ENCODE measurements around the gene NBPF3. TPM values are rescaled to one million over a fixed set of nuclear protein-coding genes. Genes with fewer than 3 reads are reported as not detected.
A peak's percentile ranks its signal among the peaks of the same experiment; 100 is the strongest.

NBPF3 gene
- total RNA-seq (2021; ENCODE audit: unreplicated experiment) (17.3 TPM), Bru-seq, nascent RNA (percentile 58 among the genes with signal in this experiment), BruChase-seq, experiment 1, labeled RNA remaining after a 6-hour chase (percentile 62 among the genes with signal in this experiment), BruChase-seq, experiment 2, labeled RNA remaining after a 2-hour chase (percentile 70 among the genes with signal in this experiment)
- polyA plus RNA-seq (2012) = 9.1 and 11.7 TPM in 2 replicates
- long read RNA-seq, full-length matches to known transcripts = 6 of 33 reads
- long read RNA-seq, partial matches to known transcripts = 6 of 33 reads
- long read RNA-seq, other reads (novel, unspliced or antisense) = 21 of 33 reads

GRCh38 chr1:21439721-21440629 is at the start of gene NBPF3:
Gene NBPF3 (plus strand): TSS chr1:21440137. CDS start chr1:21445087, 4,950 bp downstream.
- POLR2A ChIA-PET = no interaction called here
- peak; percentile 74 for TF ChIP-seq TCF7L2 (IDR thresholded peaks at IDR 0.05; ENCODE audit: borderline replicate concordance, extremely low read depth, insufficient read depth, insufficient read length)
- no peak for TF ChIP-seq ZNF274 (IDR thresholded peaks at IDR 0.05; ENCODE audit: low read depth, low read length)
- no peak for TF ChIP-seq ELF1 (IDR thresholded peaks at IDR 0.05; ENCODE audit: borderline replicate concordance, low read depth)
- TF ChIP-seq POLR2A (IDR thresholded peaks at IDR 0.05; ENCODE audit: borderline replicate concordance, extremely low read depth, insufficient read depth, insufficient read length) = peak; percentile 76
- no peak for TF ChIP-seq ZBTB33 (IDR thresholded peaks at IDR 0.05; ENCODE audit: extremely low read depth, insufficient replicate concordance, low read length)
- no peak for TF ChIP-seq SIN3A (IDR thresholded peaks at IDR 0.05; ENCODE audit: low read depth)
- TF ChIP-seq EZH2phosphoT487 (IDR thresholded peaks at IDR 0.05; ENCODE audit: borderline replicate concordance) = no peak
- TF ChIP-seq MAX (IDR thresholded peaks at IDR 0.05) = peak; percentile 55; the same call in 1 of the 2 replicates
- TF ChIP-seq CBX3 (IDR thresholded peaks at IDR 0.05; ENCODE audit: low read depth) = no peak
- no peak for TF ChIP-seq JUND (IDR thresholded peaks at IDR 0.05)
- no peak for TF ChIP-seq REST (IDR thresholded peaks at IDR 0.05; ENCODE audit: low read depth)
- TF ChIP-seq ATF3 (IDR thresholded peaks at IDR 0.05) = no peak
- no peak for TF ChIP-seq EZH2 (IDR thresholded peaks at IDR 0.05)
- peak; percentile 92 for TF ChIP-seq POLR2AphosphoS5 (IDR thresholded peaks at IDR 0.05; ENCODE audit: low read depth, low read length)
- TF ChIP-seq RAD21 (IDR thresholded peaks at IDR 0.05; ENCODE audit: low read depth) = no peak
- no peak for TF ChIP-seq FOSL1 (IDR thresholded peaks at IDR 0.05; ENCODE audit: low read depth)
- no peak for TF ChIP-seq EGR1 (IDR thresholded peaks at IDR 0.05; ENCODE audit: low read depth)
- no peak for TF ChIP-seq SRF (IDR thresholded peaks at IDR 0.05; ENCODE audit: low read depth)
- TF ChIP-seq SP1 (IDR thresholded peaks at IDR 0.05; ENCODE audit: low read depth) = no peak
- TF ChIP-seq CEBPB (IDR thresholded peaks at IDR 0.05; ENCODE audit: low read depth) = no peak

More at GRCh38 chr1:21439721-21440629, at the start of gene NBPF3:
- Histone ChIP-seq H3K4me2 (ENCODE audit: low read length) (peak within 1 kb of the TSS; percentile 90), H3K4me3 (replicated peaks in 1 of 2; ENCODE audit: low read depth in 1 of 2, low read length in 2 of 2) (peak within 1 kb of the TSS; percentile 59 to 83), H3K9me2 (ENCODE audit: insufficient read depth) (no peaks in the 10 kb centered on the region), H3K27me3 (ENCODE audit: insufficient read depth, low read length) (no peaks in the 10 kb centered on the region), H4K20me1 (ENCODE audit: insufficient read depth) (no peaks in the 10 kb centered on the region), H3K4me1 (ENCODE audit: control insufficient read depth in 1 of 2, insufficient read depth in 2 of 2, low read length in 2 of 2) (peaks cover 7 to 16% of the 10 kb centered on the region in 2 experiments; a peak in 3 of 4 replicates), H3K27ac (ENCODE audit: low read depth, low read length) (peak within 1 kb of the TSS; percentile 69), H3K9me3 (ENCODE audit: control insufficient read depth in 1 of 2, insufficient read depth in 1 of 2, low read depth in 1 of 2, low read length in 2 of 2) (no peaks in the 10 kb centered on the region), H2AFZ (ENCODE audit: low read depth, low read length, poor library complexity, severe bottlenecking) (peak within 1 kb of the TSS; percentile 60), H3K9ac (ENCODE audit: low read length) (peak within 1 kb of the TSS; percentile 67), H3K79me2 (ENCODE audit: insufficient read depth, low read length) (peaks cover 27% of the 10 kb centered on the region), H3K36me3 (ENCODE audit: control insufficient read depth in 1 of 2, insufficient read depth in 2 of 2, low read length in 2 of 2) (0 out of 4 replicates have a peak, but pooled peaks cover 0 to 3% of the 10 kb centered on the region in 2 experiments)
- ChIA-PET CTCF (no interaction called here), RAD21 (ENCODE audit: low non-redundant PET in 1 of 2, low total read pairs in 2 of 2, uncharacterized antibody in 2 of 2, unreplicated experiment in 2 of 2) (no interaction called here)
- peak; percentile 98 for ATAC-seq
- no TSS peak for BruUV-seq (replicated peaks)
- DNase-seq (ENCODE audit: low read depth, low spot score) = peak; percentile 78
- intact Hi-C loops (cut with micrococcal nuclease) = no loop called here
